ES-I3 (cell line): ENCODE measurements around the gene RAPGEF6.
"Not testable (repeated sequence)": the region's sequence is repeated elsewhere in the genome, so short reads cannot be mapped to it uniquely, and the experiment has no call there.

Experiments
- H3K36me3 ChIP-seq: 2 replicates; pipeline ENCODE4 v1.6.1; 2013; ENCODE audit warnings: mild to moderate bottlenecking, low read length, control low read depth, moderate library complexity; ENCODE audit not compliant: insufficient read depth
- H3K4me1 ChIP-seq: 2 replicates; pipeline ENCODE4 v1.6.1; 2013; ENCODE audit warnings: mild to moderate bottlenecking, control low read depth, low read length; ENCODE audit not compliant: insufficient read depth
- H3K9ac ChIP-seq: 2 replicates; pipeline ENCODE4 v1.6.1; 2013; ENCODE audit warnings: low read depth, mild to moderate bottlenecking, low read length, moderate library complexity
- H3K9me3 ChIP-seq: 2 replicates; pipeline ENCODE4 v1.6.1; 2013; ENCODE audit warnings: mild to moderate bottlenecking, low read length, moderate library complexity; ENCODE audit not compliant: control insufficient read depth, insufficient read depth

RAPGEF6 gene

GRCh38 chr5:131416729-131417128 is 218.3 kb downstream of the RAPGEF6 start:
- Histone ChIP-seq H3K4me1 (peaks cover 6% of the 10 kb centered on the region; the same call in 1 of the 2 replicates), H3K9ac (no peak overlapping the region), H3K9me3 (no peaks in the 10 kb centered on the region), H3K36me3 (no peaks in the 10 kb centered on the region)

GRCh38 chr5:131413605-131414559 is 221.1 kb downstream of the RAPGEF6 start:
- Histone ChIP-seq H3K36me3 (peaks cover 4% of the 10 kb centered on the region; the same call in 1 of the 2 replicates), H3K4me1 (peaks cover 6% of the 10 kb centered on the region; the same call in 1 of the 2 replicates), H3K9ac (no peak overlapping the region), H3K9me3 (no peaks in the 10 kb centered on the region)

- H3K36me3 ChIP-seq = peaks cover 8% of the 10 kb centered on the region
- H3K4me1 ChIP-seq = no peaks in the 10 kb centered on the region
- H3K9me3 ChIP-seq = no peaks in the 10 kb centered on the region
- H3K9ac ChIP-seq = no peak overlapping the region
Observed at GRCh38 chr5:131406975-131407638, 227.9 kb downstream of the RAPGEF6 start.

GRCh38 chr5:131406076-131406475 is 229.0 kb downstream of the RAPGEF6 start:
- H3K4me1 ChIP-seq = no peaks in the 10 kb centered on the region
- peaks cover 8% of the 10 kb centered on the region for H3K36me3 ChIP-seq
- H3K9me3 ChIP-seq = no peaks in the 10 kb centered on the region
- H3K9ac ChIP-seq = no peak overlapping the region

- Histone ChIP-seq H3K9ac (no peak overlapping the region), H3K9me3 (no peaks in the 10 kb centered on the region), H3K4me1 (no peaks in the 10 kb centered on the region), H3K36me3 (peaks cover 4% of the 10 kb centered on the region; the same call in 1 of the 2 replicates)
Observed at GRCh38 chr5:131405674-131406073, 229.4 kb downstream of the RAPGEF6 start.

- no peaks in the 10 kb centered on the region for H3K36me3 ChIP-seq
- H3K9me3 ChIP-seq = no peaks in the 10 kb centered on the region
- H3K4me1 ChIP-seq = no peaks in the 10 kb centered on the region
Observed at GRCh38 chr5:131400585-131400984, 234.4 kb downstream of the RAPGEF6 start.

GRCh38 chr5:131399007-131399406 is 236.0 kb downstream of the RAPGEF6 start:
- H3K9ac ChIP-seq, H3K4me1 ChIP-seq, H3K36me3 ChIP-seq, H3K9me3 ChIP-seq: not testable (repeated sequence)

More at GRCh38 chr5:131400585-131400984, 234.4 kb downstream of the RAPGEF6 start:
- no peak overlapping the region for H3K9ac ChIP-seq

- no peak overlapping the region for H3K9ac ChIP-seq
- H3K4me1 ChIP-seq = no peaks in the 10 kb centered on the region
- no peaks in the 10 kb centered on the region for H3K9me3 ChIP-seq
- H3K36me3 ChIP-seq = peaks cover 1% of the 10 kb centered on the region; the same call in 1 of the 2 replicates
Observed at GRCh38 chr5:131396630-131397273, 238.3 kb downstream of the RAPGEF6 start.

- no peak overlapping the region for H3K9ac ChIP-seq
- no peaks in the 10 kb centered on the region for H3K4me1 ChIP-seq
- no peaks in the 10 kb centered on the region for H3K9me3 ChIP-seq
- peaks cover 3% of the 10 kb centered on the region; the same call in 1 of the 2 replicates for H3K36me3 ChIP-seq
Observed at GRCh38 chr5:131396015-131396414, 239.0 kb downstream of the RAPGEF6 start.

- H3K9me3 ChIP-seq = no peaks in the 10 kb centered on the region
- H3K4me1 ChIP-seq = no peaks in the 10 kb centered on the region
- H3K36me3 ChIP-seq = peaks cover 3% of the 10 kb centered on the region; the same call in 1 of the 2 replicates
- H3K9ac ChIP-seq = no peak overlapping the region
Observed at GRCh38 chr5:131394128-131394527, 240.9 kb downstream of the RAPGEF6 start.

GRCh38 chr5:131393498-131393968 is 241.5 kb downstream of the RAPGEF6 start:
- no peak overlapping the region for H3K9ac ChIP-seq
- H3K9me3 ChIP-seq = no peaks in the 10 kb centered on the region
- H3K4me1 ChIP-seq = no peaks in the 10 kb centered on the region
- H3K36me3 ChIP-seq = peaks cover 3% of the 10 kb centered on the region; the same call in 1 of the 2 replicates

GRCh38 chr5:131392466-131393095 is 242.4 kb downstream of the RAPGEF6 start:
- Histone ChIP-seq H3K9me3 (no peaks in the 10 kb centered on the region), H3K9ac (no peak overlapping the region), H3K4me1 (no peaks in the 10 kb centered on the region), H3K36me3 (peaks cover 3% of the 10 kb centered on the region; the same call in 1 of the 2 replicates)

GRCh38 chr5:131389869-131390265 is 245.2 kb downstream of the RAPGEF6 start:
- Histone ChIP-seq H3K36me3 (peaks cover 3% of the 10 kb centered on the region; the same call in 1 of the 2 replicates), H3K9me3 (no peaks in the 10 kb centered on the region), H3K9ac (no peak overlapping the region), H3K4me1 (no peaks in the 10 kb centered on the region)
